ENCODE measurements around the gene SDC3.

The SDC3 gene

GRCh38 chr1:30884723-30885122, 23.8 kb downstream of the SDC3 start:
- TF ChIP-seq, protein P1, sequence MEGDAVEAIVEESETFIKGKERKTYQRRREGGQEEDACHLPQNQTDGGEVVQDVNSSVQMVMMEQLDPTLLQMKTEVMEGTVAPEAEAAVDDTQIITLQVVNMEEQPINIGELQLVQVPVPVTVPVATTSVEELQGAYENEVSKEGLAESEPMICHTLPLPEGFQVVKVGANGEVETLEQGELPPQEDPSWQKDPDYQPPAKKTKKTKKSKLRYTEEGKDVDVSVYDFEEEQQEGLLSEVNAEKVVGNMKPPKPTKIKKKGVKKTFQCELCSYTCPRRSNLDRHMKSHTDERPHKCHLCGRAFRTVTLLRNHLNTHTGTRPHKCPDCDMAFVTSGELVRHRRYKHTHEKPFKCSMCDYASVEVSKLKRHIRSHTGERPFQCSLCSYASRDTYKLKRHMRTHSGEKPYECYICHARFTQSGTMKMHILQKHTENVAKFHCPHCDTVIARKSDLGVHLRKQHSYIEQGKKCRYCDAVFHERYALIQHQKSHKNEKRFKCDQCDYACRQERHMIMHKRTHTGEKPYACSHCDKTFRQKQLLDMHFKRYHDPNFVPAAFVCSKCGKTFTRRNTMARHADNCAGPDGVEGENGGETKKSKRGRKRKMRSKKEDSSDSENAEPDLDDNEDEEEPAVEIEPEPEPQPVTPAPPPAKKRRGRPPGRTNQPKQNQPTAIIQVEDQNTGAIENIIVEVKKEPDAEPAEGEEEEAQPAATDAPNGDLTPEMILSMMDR (IDR thresholded peaks at IDR 0.05): no peak
- Histone ChIP-seq H3K27me3 (peaks cover 96% of the 10 kb centered on the region), H3K4me1 (ENCODE audit: control insufficient read depth in 1 of 2, insufficient read depth in 1 of 2, low read depth in 1 of 2, low read length in 1 of 2) (no peaks in the 10 kb centered on the region), H3K27ac (no peak overlapping the region), H3K4me3 (ENCODE audit: low read depth in 1 of 2, low read length in 1 of 2) (no peak overlapping the region), H3K9me3 (no peaks in the 10 kb centered on the region), H3K36me3 (no peaks in the 10 kb centered on the region)

- Histone ChIP-seq H3K27me3 (peaks cover 99% of the 10 kb centered on the region), H3K36me3 (no peaks in the 10 kb centered on the region), H3K27ac (no peak overlapping the region), H3K4me1 (ENCODE audit: control insufficient read depth in 1 of 2, insufficient read depth in 1 of 2, low read depth in 1 of 2, low read length in 1 of 2) (no peaks in the 10 kb centered on the region), H3K9me3 (no peaks in the 10 kb centered on the region), H3K4me3 (ENCODE audit: low read depth in 1 of 2, low read length in 1 of 2) (no peak overlapping the region)
- TF ChIP-seq, protein P1 (IDR thresholded peaks at IDR 0.05): no peak
Observed at GRCh38 chr1:30883389-30884172, 25.0 kb downstream of the SDC3 start.

GRCh38 chr1:30882678-30883388, 25.7 kb downstream of the SDC3 start:
- H3K9me3 ChIP-seq: no peaks in the 10 kb centered on the region
- no peak overlapping the region for H3K27ac ChIP-seq
- H3K4me1 ChIP-seq (ENCODE audit: control insufficient read depth in 1 of 2, insufficient read depth in 1 of 2, low read depth in 1 of 2, low read length in 1 of 2): peaks cover 0 to under 1% of the 10 kb centered on the region in 2 experiments
- H3K4me3 ChIP-seq (ENCODE audit: low read depth in 1 of 2, low read length in 1 of 2): no peak overlapping the region
- peaks cover 99% of the 10 kb centered on the region for H3K27me3 ChIP-seq
- no peaks in the 10 kb centered on the region for H3K36me3 ChIP-seq
- TF ChIP-seq, protein P1 (IDR thresholded peaks at IDR 0.05): no peak

DNA sequence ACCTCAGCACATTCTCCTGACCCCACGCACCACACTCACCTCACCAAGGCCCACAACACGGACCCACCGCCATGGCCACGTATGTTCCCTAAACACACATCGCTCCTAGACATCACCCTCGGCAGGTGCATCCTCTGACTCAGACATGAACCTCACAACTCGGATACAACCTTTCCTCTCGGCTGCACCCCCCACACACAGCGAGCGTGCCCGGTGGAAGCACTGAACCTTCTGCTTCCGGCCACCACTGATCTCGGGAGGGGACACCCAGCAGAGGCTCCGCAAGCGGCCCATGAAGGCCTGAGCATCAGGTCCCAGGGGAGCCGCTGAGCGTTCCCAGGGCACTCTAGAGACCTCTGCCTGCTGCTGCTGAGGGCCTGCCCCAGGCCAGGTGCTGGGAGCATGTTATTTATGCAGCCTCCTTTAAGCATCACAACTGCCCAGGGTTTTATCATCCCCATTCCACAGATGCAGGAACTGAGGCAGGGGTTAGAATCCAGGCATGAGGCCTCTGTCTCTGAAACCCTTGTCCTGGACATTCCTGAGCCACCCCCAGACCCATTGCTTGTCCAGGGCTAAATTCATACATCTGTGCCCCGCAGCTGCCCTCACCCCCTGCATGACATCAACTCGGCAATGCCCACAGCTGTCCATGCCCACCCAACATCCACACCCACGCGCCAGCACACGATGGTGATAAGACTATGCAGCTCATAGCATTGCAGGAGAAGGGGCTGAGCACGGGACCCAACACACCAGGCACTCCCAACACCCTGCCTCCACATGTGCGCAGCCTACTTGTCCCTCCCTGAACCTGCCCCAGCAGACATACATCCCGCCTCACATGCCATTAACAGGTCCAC, 27.0 kb downstream of the SDC3 start:
- TF ChIP-seq, protein P1 (IDR thresholded peaks at IDR 0.05): no peak
- Histone ChIP-seq H3K36me3 (no peaks in the 10 kb centered on the region), H3K9me3 (no peaks in the 10 kb centered on the region), H3K27me3 (peaks cover 100% of the 10 kb centered on the region), H3K4me3 (ENCODE audit: low read depth in 1 of 2, low read length in 1 of 2) (no peak overlapping the region), H3K27ac (no peak overlapping the region), H3K4me1 (ENCODE audit: control insufficient read depth in 1 of 2, insufficient read depth in 1 of 2, low read depth in 1 of 2, low read length in 1 of 2) (peaks cover 4 to 8% of the 10 kb centered on the region in 2 experiments)

GRCh38 chr1:30880678-30881318, 27.8 kb downstream of the SDC3 start:
- no peaks in the 10 kb centered on the region for H3K36me3 ChIP-seq
- no peak overlapping the region for H3K27ac ChIP-seq
- no peaks in the 10 kb centered on the region for H3K9me3 ChIP-seq
- H3K4me3 ChIP-seq (ENCODE audit: low read depth in 1 of 2, low read length in 1 of 2): no peak overlapping the region
- H3K4me1 ChIP-seq (ENCODE audit: control insufficient read depth in 1 of 2, insufficient read depth in 1 of 2, low read depth in 1 of 2, low read length in 1 of 2): peaks cover 4 to 8% of the 10 kb centered on the region in 2 experiments
- peaks cover 100% of the 10 kb centered on the region for H3K27me3 ChIP-seq
- TF ChIP-seq, protein P1 (IDR thresholded peaks at IDR 0.05): no peak
